Adipose tissue (tissue), 3 donors: ENCODE data around the gene FBXO31. TPM values are rescaled to one million over a fixed set of nuclear protein-coding genes. Genes with fewer than 3 reads are reported as not detected.

ENCODE experiments used
- H3K27ac ChIP-seq: one replicate; pipeline ENCODE4 v1.5.1; 2013; ENCODE audit warnings: low read depth, low read length
- WGBS, 3 donors: extraction: QIAGEN DNeasy Blood & Tissue Kit; methylation state at CpG; one replicate each; pipeline ENCODE4 v1.1.7; 2013; 5-methylcytosine and 5-hydroxymethylcytosine counted together
- polyA plus RNA-seq, 3 donors: library from polyadenylated mRNA; stranded (reverse); fragments of 200-250 nt; gene quantifications; one replicate each; pipeline ENCODE4 v1.2.3, GENCODE V29; 2013
- donor health status: healthy with polysubstance abuse.
- donor health status: Bipolar disorder and iron deficiency.
- donor health status: healthy.

Gene FBXO31
- polyA plus RNA-seq, 3 donors = 14.6 to 26.6 (median 23.6) TPM

DNA sequence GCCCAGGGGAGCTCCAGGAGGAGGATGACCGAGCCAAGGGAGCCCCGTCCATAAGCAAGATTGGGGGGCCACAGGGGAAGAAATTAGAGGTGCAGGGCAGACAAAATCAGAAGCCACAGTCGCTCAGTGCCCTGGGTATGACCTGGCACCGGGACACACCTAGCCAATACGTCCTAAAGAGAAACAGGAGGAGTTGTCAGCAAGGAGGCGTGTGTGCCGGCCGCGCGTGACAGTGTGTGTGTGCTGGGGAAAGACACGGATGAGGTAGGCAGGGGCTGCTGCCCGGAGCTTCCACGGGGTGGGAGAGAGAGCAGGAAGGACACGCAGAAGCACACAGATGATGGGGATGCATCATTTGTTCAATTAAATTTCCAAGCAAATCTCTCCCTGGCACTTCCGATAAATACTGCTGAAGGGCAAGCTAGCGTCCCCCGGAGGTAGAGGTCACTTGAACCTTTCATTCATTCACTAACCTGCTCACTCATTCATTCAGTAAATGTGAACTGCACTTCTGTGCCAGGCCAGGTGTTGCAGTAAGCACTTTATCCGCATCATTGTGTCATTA lies 104.4 kb downstream of the FBXO31 start:
- H3K27ac ChIP-seq = no peak overlapping the region
- WGBS, 3 donors = 69 to 80% (median 72%) methylated on average over 18 of the region's 18 CpGs

DNA sequence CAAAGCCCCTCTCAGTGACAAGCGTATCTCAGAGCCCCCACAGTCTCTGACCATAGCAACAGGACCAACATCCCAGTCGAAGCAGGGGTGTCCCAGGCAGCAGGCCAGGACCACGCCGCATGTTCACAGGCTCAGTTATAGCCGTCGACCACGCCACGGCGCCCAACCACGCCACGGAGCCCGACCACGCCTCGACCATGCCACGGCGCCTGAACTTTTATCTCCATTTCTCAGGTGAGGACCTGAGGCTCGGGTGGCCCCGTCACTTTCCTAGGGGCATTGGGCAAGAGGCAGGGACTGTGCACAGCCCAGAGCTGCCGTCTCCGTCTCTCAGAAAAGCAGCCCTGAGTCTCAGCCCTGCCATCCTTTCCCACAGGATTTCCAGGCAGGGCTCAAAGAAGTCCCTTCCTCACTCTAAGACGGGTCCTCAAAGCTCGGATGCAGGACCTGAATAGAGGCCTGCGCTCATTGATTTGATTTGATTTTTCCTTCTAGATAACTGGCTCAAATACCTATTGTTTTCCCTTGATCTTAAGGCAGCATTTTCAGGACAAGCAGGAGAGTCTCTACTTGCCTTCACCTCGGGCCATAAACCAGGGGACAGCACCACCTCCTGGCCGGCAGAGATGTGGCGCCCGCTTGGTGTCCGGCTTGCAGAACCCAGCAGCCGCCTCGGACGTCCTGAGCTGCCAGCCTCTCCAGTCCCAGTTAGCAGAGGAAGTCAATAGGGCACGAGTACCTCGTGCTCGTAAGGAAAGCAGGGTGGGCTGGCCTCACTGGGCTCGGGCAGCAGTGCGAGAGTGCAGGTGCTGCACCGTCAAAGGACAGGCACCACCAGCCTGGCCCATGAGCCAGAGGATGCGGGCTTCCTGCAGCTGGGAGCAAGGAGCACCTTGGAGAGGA lies 105.1 kb downstream of the FBXO31 start:
- no peak overlapping the region for H3K27ac ChIP-seq
- 50 to 54% (median 53%) methylated on average over 38 of the region's 38 CpGs for WGBS, 3 donors

Other genes starting within 250 kb of the FBXO31 start
- gene C16orf95, start 66.4 kb downstream of the FBXO31 start, polyA plus RNA-seq = 1 to 10 TPM; 3.0 to 8.8 (median 4.5) TPM
- gene MAP1LC3B, start 8.6 kb upstream of the FBXO31 start, polyA plus RNA-seq = 10 to 100 TPM; 16.7 to 91.2 (median 74.2) TPM
- 1 to 10 TPM; 6.6 to 8.9 (median 7.6) TPM for gene ZCCHC14, start 109.2 kb upstream of the FBXO31 start, polyA plus RNA-seq
- under 1 TPM in 2 of 3 donors, not detected in 1; 0.07 to 0.17 TPM for gene JPH3, start 218.7 kb upstream of the FBXO31 start, polyA plus RNA-seq